ENCODE results near the gene CASKIN1.
A peak's percentile ranks its signal among the peaks of the same experiment; 100 is the strongest.
"Not testable (repeated sequence)": the region's sequence is repeated elsewhere in the genome, so short reads cannot be mapped to it uniquely, and the experiment has no call there.

CASKIN1 gene

GRCh38 chr16:2143878-2144485, 52.4 kb downstream of the CASKIN1 start:
- no peak for TF ChIP-seq CTCF (conservative IDR thresholded peaks at IDR 0.05; ENCODE audit: low read depth, low read length)
- no peak overlapping the region for H3K4me3 ChIP-seq (ENCODE audit: low read depth, low read length)
- DNase-seq (ENCODE audit: low read depth), result no peak

GRCh38 chr16:2142942-2143877, 53.2 kb downstream of the CASKIN1 start:
- DNase-seq (ENCODE audit: low read depth), result no peak
- no peak overlapping the region for H3K4me3 ChIP-seq (ENCODE audit: low read depth, low read length)
- TF ChIP-seq CTCF (conservative IDR thresholded peaks at IDR 0.05; ENCODE audit: low read depth, low read length), result no peak

GRCh38 chr16:2135770-2136490, 60.5 kb downstream of the CASKIN1 start, which contains the start of gene PKD1:
Gene PKD1, minus strand, starts transcription at chr16:2135898. Its CDS starts 209 bp downstream, at chr16:2135689.
- H3K4me3 ChIP-seq (ENCODE audit: low read depth, low read length), result peak within 1 kb of the TSS; percentile 57

GRCh38 chr16:2135071-2135470, 61.3 kb downstream of the CASKIN1 start:
- not testable (repeated sequence) for DNase-seq (ENCODE audit: low read depth)
- peak overlapping the region; percentile 57 for H3K4me3 ChIP-seq (ENCODE audit: low read depth, low read length)

More at GRCh38 chr16:2135770-2136490, 60.5 kb downstream of the CASKIN1 start, which contains the start of gene PKD1:
- peak; percentile 97 for DNase-seq (ENCODE audit: low read depth)

GRCh38 chr16:2133797-2134196, 62.6 kb downstream of the CASKIN1 start:
- peak overlapping the region; percentile 10 for H3K4me3 ChIP-seq (ENCODE audit: low read depth, low read length)
- DNase-seq (ENCODE audit: low read depth), result not testable (repeated sequence)

GRCh38 chr16:2129890-2130447, 66.4 kb downstream of the CASKIN1 start:
- not testable (repeated sequence) for DNase-seq (ENCODE audit: low read depth); H3K4me3 ChIP-seq (ENCODE audit: low read depth, low read length)

- not testable (repeated sequence) for H3K4me3 ChIP-seq (ENCODE audit: low read depth, low read length)
- DNase-seq (ENCODE audit: low read depth), result peak; percentile 60
Measured at GRCh38 chr16:2129251-2129650, 67.2 kb downstream of the CASKIN1 start.

GRCh38 chr16:2127630-2128280, 68.7 kb downstream of the CASKIN1 start:
- peak; percentile 65 for DNase-seq (ENCODE audit: low read depth)
- not testable (repeated sequence) for H3K4me3 ChIP-seq (ENCODE audit: low read depth, low read length)

All from choroid plexus epithelial cell (primary cell).